ENCODE data around the gene HLF.

Gene HLF

GRCh38 chr17:55264645-55265298, at the start of gene HLF:
HLF (plus strand) TSS chr17:55264960; CDS start chr17:55265485, 525 bp downstream.
- peak; percentile 82 for DNase-seq

- DNase-seq: no peak
These were observed 49.0 kb upstream of the HLF start for GRCh38 chr17:55215711-55216110.

- no peak for DNase-seq
These were observed 47.9 kb upstream of the HLF start for GRCh38 chr17:55216888-55217287.

GRCh38 chr17:55219459-55219858, 45.3 kb upstream of the HLF start:
- no peak for DNase-seq

GRCh38 chr17:55219934-55220333, 44.8 kb upstream of the HLF start:
- no peak for DNase-seq

- no peak for DNase-seq
These were observed 41.2 kb upstream of the HLF start for GRCh38 chr17:55223524-55223923.

- no peak for DNase-seq
These were observed 40.0 kb upstream of the HLF start for GRCh38 chr17:55224746-55225145.

GRCh38 chr17:55225237-55225636, 39.5 kb upstream of the HLF start:
- no peak for DNase-seq

- DNase-seq: no peak
These were observed 36.0 kb upstream of the HLF start for GRCh38 chr17:55228683-55229192.

- no peak for DNase-seq
These were observed 35.5 kb upstream of the HLF start for GRCh38 chr17:55229276-55229675.

- DNase-seq: no peak
These were observed 34.0 kb upstream of the HLF start for GRCh38 chr17:55230716-55231115.

- no peak for DNase-seq
These were observed 30.9 kb upstream of the HLF start for GRCh38 chr17:55233840-55234239.

GRCh38 chr17:55236316-55236715, 28.4 kb upstream of the HLF start:
- no peak for DNase-seq

GRCh38 chr17:55237268-55237667, 27.5 kb upstream of the HLF start:
- DNase-seq: peak; percentile 6

- no peak for DNase-seq
These were observed 26.9 kb upstream of the HLF start for GRCh38 chr17:55237841-55238178.

- DNase-seq: peak; percentile 91
These were observed 26.4 kb upstream of the HLF start for GRCh38 chr17:55238179-55238930.

GRCh38 chr17:55238931-55239297, 25.8 kb upstream of the HLF start:
- peak; percentile 32 for DNase-seq

GRCh38 chr17:55241097-55241496, 23.7 kb upstream of the HLF start:
- DNase-seq: no peak

- no peak for DNase-seq
These were observed 22.3 kb upstream of the HLF start for GRCh38 chr17:55242476-55242875.

GRCh38 chr17:55245986-55246385, 18.8 kb upstream of the HLF start:
- DNase-seq: no peak

GRCh38 chr17:55246583-55246982, 18.2 kb upstream of the HLF start:
- DNase-seq: no peak

GRCh38 chr17:55248077-55248476, 16.7 kb upstream of the HLF start:
- DNase-seq: no peak

GRCh38 chr17:55249861-55250260, 14.9 kb upstream of the HLF start:
- DNase-seq: no peak

- no peak for DNase-seq
These were observed 10.4 kb upstream of the HLF start for GRCh38 chr17:55254375-55254774.
